Endometrial microvascular endothelial cells (primary cell): Measurements from ENCODE around the gene YIPF1. TPM values are rescaled to one million over a fixed set of nuclear protein-coding genes. Genes with fewer than 3 reads are reported as not detected.

Experiments used
- in situ Hi-C: cut with HindIII; loops from 2 replicates; pipeline ENCODE4 v1.10.0; 2017; ENCODE audit warnings: low sequenced_read_pairs, low pct_unique_long_range_greater_than_20kb; ENCODE audit errors: inconsistent ontology term
- total RNA-seq: library from RNA; depleted of rRNA; stranded (reverse); fragments of >200 nt; gene quantifications from one replicate; pipeline ENCODE4 v1.2.3, GENCODE V29; 2015; ENCODE audit errors: inconsistent ontology term

Gene YIPF1
- 22.6 TPM for total RNA-seq

GRCh38 chr1:53889304-53890298, at the start of gene YIPF1:
Gene YIPF1 (minus strand): TSS chr1:53889797. CDS start chr1:53888937, 860 bp downstream.
- in situ Hi-C loops, result no loop called here

DNA sequence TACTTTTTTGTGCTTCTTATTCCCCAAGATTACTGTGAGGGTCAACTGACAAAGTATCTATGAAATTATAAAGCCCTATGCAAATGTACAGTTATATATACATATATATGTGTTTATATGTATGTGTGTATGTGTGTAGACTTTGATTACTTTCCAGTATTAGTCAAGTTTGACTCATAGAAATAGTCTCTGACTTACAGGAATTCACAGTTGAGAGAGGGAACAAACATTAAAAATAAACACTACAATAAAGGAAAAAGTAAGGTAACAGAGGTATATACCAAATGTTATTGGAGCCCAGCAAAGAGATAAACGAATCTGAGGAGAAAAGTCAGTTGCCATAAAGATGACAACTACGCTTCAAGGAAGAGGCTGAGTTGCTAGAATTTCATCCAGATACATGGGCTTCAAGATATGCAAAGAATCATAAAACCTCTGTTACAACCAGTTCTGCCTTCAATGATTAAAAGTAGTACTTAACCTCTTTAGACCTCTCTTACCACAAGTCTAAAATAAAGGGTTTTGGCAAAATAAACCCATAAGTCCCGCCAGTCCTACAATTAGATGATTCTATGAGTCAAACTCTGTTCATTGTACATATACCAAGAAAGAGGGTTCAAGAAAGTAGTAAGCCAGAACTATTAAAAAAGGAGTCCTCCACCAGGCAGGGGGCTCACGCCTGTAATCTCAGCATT, 48.7 kb upstream of the YIPF1 start:
- in situ Hi-C loops, result no loop called here

- in situ Hi-C loops, result no loop called here
Measured at GRCh38 chr1:53936430-53936829, 46.8 kb upstream of the YIPF1 start.

- in situ Hi-C loops, result no loop called here
Measured at GRCh38 chr1:53934170-53934765, 44.7 kb upstream of the YIPF1 start.

DNA sequence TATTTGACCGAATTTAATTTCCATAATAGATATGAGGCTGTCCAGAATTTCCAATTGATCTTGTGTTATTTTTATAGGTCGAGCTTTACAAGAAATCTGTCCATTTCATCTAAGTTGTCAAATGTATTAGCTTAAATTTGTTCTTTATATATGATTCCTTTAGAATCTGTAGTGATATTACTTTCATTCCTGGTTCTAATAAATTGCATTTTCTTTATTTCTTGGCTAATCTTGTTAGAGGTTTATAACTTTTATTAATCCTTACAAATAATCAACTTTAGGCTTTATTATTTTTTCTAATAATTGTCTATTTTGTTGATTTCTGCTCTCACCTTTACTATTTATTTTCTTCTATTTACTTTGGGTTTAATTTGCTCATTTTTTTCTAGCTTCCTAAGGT, 41.9 kb upstream of the YIPF1 start:
- in situ Hi-C loops, result no loop called here

GRCh38 chr1:53930932-53931331, 41.3 kb upstream of the YIPF1 start:
- in situ Hi-C loops, result no loop called here

DNA sequence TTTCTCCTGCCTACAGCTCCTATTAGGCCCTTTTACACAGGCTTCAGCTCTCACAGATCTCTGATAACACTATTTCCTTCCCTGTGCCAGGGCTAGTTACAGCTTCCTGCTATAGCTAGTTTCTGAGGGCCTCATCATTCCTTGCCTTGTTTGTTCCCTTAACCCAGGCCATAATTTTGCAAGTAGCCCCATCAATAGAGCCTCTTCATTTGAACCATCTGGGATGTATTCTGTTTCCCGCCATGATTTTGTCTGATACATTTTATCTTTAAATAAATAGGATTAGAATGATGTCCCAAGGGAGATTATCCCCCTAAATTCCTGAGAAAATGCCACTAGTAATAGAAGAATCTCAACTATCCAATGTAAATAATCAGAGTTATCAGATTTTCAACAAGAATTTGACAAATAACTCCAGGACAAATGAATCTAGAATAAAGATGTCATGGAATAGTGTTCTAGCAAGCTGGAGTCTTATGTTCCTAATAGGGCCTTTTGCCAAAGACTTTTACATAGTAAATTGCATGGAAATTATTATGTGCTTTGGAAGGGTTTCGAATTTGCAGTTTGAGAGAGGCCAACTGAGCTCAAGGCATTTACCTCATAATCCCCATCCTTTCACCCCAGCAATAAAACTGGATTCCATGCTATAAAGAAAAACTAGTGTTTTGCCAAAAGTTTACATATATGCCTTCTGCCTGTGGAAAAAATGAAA, 39.8 kb upstream of the YIPF1 start:
- in situ Hi-C loops, result no loop called here

- in situ Hi-C loops, result no loop called here
Measured at GRCh38 chr1:53927376-53927881, 37.8 kb upstream of the YIPF1 start.

DNA sequence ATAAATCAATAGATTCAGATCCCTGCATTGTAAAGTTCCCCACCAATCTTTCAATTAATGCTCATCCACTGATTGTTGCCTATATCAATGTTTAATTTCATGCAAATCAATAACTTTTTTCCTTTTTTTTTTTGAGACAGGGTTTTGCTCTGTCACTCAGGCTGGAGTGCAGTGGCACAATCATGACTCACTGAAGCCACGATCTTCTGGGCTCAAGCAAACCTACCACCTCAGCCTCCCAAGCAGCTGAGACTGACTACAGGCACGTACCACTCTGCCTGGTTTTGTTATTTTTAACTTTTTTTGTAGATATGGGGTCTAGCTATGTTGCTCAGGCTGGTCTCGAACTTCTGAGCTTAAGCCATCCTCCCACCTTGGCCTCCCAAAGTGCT, 30.1 kb upstream of the YIPF1 start:
- in situ Hi-C loops, result no loop called here

DNA sequence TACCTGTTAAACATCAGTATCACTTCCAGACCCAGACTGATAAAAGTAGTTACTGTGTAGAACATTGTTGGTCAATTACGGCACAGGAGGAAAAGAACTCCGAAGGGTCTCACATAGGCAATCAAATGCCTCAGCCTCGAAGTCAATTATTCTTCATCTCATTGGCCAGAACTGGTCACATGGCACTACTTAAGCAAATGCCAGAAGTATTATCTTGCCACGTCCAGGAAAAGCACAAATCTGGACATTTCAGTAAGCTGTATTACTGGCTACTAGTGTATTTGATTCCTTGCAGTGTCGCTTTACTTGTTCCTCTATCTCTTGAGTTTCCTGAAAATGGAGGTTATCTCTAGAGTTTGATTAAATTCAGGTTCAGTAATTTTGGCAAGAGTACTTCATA, 28.7 kb upstream of the YIPF1 start:
- in situ Hi-C loops, result no loop called here

DNA sequence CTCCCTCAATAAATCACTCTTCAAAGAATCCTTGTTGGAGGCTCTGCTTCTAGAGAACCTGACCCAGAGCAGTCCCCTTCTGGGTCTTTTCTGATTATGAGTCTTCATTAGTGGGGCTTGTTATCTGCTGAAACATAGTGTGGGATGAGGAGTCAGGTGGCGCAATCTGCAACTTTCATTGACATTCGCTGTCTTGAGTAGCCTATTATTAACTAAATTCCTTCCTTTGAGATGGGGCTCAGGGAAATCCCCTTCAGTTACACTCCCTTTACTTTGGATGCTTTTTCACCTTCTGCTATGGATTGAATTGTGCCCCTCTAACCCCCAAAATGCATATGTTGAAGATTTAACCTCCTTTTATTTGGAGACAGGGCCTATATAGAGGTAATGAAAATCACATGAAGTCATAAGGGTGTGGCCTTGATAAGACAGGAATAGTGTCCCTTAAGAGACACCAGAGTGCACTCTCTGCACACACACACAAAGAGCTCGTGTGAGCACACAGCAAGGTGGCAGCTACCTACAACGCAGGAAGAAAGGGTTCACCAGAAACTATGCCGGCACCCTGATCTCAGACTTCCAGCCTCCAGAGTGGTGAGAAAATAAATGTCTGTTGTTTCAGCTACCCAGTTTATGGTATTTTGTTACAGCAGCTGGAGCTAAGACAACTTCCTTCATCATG, 23.9 kb upstream of the YIPF1 start:
- in situ Hi-C loops, result no loop called here

GRCh38 chr1:53911442-53911841, 21.8 kb upstream of the YIPF1 start:
- in situ Hi-C loops, result no loop called here

GRCh38 chr1:53909946-53910345, 20.3 kb upstream of the YIPF1 start:
- in situ Hi-C loops, result no loop called here

DNA sequence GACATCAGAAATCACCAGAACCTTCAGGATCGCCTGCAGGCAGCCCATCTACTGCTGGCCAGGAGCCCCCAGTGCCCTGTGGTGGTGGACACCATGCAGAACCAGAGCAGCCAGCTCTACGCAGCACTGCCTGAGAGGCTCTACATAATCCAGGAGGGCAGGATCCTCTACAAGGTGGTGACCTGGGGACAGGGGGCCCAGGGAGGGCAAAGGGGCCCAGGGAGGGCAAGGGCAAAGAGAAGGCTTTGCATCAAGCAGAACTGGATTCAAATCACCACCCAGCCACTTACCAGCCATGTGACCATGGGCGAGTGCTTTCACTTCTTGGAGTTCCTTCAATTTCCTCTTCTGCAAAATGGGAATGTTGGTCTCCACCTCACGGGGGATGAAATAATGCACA, 16.5 kb upstream of the YIPF1 start:
- in situ Hi-C loops, result no loop called here

- in situ Hi-C loops, result no loop called here
Measured at GRCh38 chr1:53905509-53905908, 15.9 kb upstream of the YIPF1 start.

- in situ Hi-C loops, result no loop called here
Measured at GRCh38 chr1:53902235-53903138, 12.9 kb upstream of the YIPF1 start.

DNA sequence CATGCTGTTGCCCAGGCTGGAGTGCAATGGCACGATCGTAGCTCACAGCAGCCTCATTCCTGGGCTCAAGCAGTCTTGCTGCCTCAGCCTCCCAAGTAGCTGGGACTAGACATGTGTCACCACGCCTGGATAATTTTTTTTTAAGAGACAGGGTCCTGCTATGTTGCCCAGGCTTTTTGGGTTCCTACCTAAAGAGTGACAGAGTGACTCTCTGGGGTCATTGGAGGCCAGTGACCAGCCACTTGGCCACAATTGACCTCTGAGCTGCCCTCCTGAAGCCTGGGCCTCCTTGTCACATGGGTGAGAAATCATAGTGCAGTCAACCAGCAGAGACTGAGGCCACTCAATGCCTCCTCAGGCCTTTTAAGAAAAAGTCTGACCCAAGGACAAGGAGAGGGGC, 10.1 kb upstream of the YIPF1 start:
- in situ Hi-C loops, result no loop called here
